Measurements from ENCODE around the gene EIF2B5. TPM values are rescaled to one million over a fixed set of nuclear protein-coding genes. Genes with fewer than 3 reads are reported as not detected.
A peak's percentile ranks its signal among the peaks of the same experiment; 100 is the strongest.

The EIF2B5 gene
- total and polyA plus RNA-seq, 2 of the 13 experiments (the other 11 are each of a cell fraction or from before 2014, with no cell fraction given) = 38.4 to 60.2 TPM

GRCh38 chr3:184185461-184186183 lies 50.5 kb downstream of the EIF2B5 start (continued):
- no peak for TF ChIP-seq NFAT5 (CRISPR knock-in tag; IDR thresholded peaks at IDR 0.05)
- no peak for TF ChIP-seq SOX13 (IDR thresholded peaks at IDR 0.05)
- 0 out of 4 replicates have a peak, but pooled peaks of 1 of the 2 experiments have one; percentile 3 for TF ChIP-seq SOX13 (CRISPR knock-in tag; conservative IDR thresholded peaks at IDR 0.05 in 1 of 2, IDR thresholded peaks at IDR 0.05 in 1 of 2)
- TF ChIP-seq KLF16 (CRISPR knock-in tag; IDR thresholded peaks at IDR 0.05) = no peak
- peak; percentile 95 for TF ChIP-seq TBX2 (CRISPR knock-in tag; IDR thresholded peaks at IDR 0.05; ENCODE audit: borderline replicate concordance)
- no peak for TF ChIP-seq RCOR2 (CRISPR knock-in tag; IDR thresholded peaks at IDR 0.05)
- TF ChIP-seq NFE2 (CRISPR knock-in tag; IDR thresholded peaks at IDR 0.05) = no peak
- no peak for TF ChIP-seq MATR3 (CRISPR knock-in tag; IDR thresholded peaks at IDR 0.05)
- TF ChIP-seq ZFP1 (CRISPR knock-in tag; IDR thresholded peaks at IDR 0.05) = no peak
- TF ChIP-seq FOXP1 (IDR thresholded peaks at IDR 0.05) = no peak
- TF ChIP-seq FOXP1 (CRISPR knock-in tag; IDR thresholded peaks at IDR 0.05) = no peak
- TF ChIP-seq PITX1 (CRISPR knock-in tag; IDR thresholded peaks at IDR 0.05) = peak; percentile 85
- TF ChIP-seq SAP130 (CRISPR knock-in tag; IDR thresholded peaks at IDR 0.05; ENCODE audit: low read depth) = peak; percentile 74; the same call in 1 of the 2 replicates
- no peak for TF ChIP-seq PLRG1 (conservative IDR thresholded peaks at IDR 0.05)
- no peak for TF ChIP-seq SETDB1 (CRISPR knock-in tag; IDR thresholded peaks at IDR 0.05; ENCODE audit: borderline replicate concordance)
- TF ChIP-seq ZNF550 (CRISPR knock-in tag; IDR thresholded peaks at IDR 0.05; ENCODE audit: borderline replicate concordance) = no peak
- no peak for TF ChIP-seq FOXK2 (IDR thresholded peaks at IDR 0.05)
- TF ChIP-seq ZMYM3 (CRISPR knock-in tag; IDR thresholded peaks at IDR 0.05) = no peak
- no peak for TF ChIP-seq GTF2F1 (IDR thresholded peaks at IDR 0.05; ENCODE audit: low read length)
- no peak for TF ChIP-seq PHF5A (CRISPR knock-in tag; IDR thresholded peaks at IDR 0.05; ENCODE audit: low read depth, unreplicated experiment)
- TF ChIP-seq KAT7 (CRISPR knock-in tag; IDR thresholded peaks at IDR 0.05; ENCODE audit: borderline replicate concordance) = no peak
- TF ChIP-seq GLMP (CRISPR knock-in tag; IDR thresholded peaks at IDR 0.05; ENCODE audit: borderline replicate concordance) = no peak
- no peak; the same call in 1 of the 2 replicates for TF ChIP-seq ZNF3 (CRISPR knock-in tag; IDR thresholded peaks at IDR 0.05)
- TF ChIP-seq MTERF4 (CRISPR knock-in tag; IDR thresholded peaks at IDR 0.05) = no peak
- peak; percentile 91 for TF ChIP-seq MAZ (IDR thresholded peaks at IDR 0.05; ENCODE audit: borderline replicate concordance, low read depth, low read length)
- peak; percentile 80 for TF ChIP-seq MAZ (CRISPR knock-in tag; IDR thresholded peaks at IDR 0.05; ENCODE audit: low read depth)
